A549 (cell line): ENCODE measurements around the gene FCGR3B.
"Not testable (repeated sequence)": the region's sequence is repeated elsewhere in the genome, so short reads cannot be mapped to it uniquely, and the experiment has no call there.

Experiments
- GATA3 ChIP-seq: IDR thresholded peaks from 2 replicates; pipeline ENCODE4 v1.6.1; 2012; ENCODE audit warnings: borderline replicate concordance
- HDAC2 ChIP-seq: fragments of 200-600 bp; sonication (generic); IDR thresholded peaks from 2 replicates; pipeline ENCODE4 v1.6.1; 2016
- MAFK ChIP-seq: fragments of 450-650 bp; IDR thresholded peaks from 2 replicates; pipeline ENCODE4 v1.6.1; 2014; ENCODE audit not compliant: partially characterized antibody
- NPAS2 ChIP-seq: fragments of 250-450 bp; sonication (Bioruptor Pico); IDR thresholded peaks from 2 replicates; pipeline ENCODE4 v1.8.0; 2022; ENCODE audit warnings: mild to moderate bottlenecking, moderate library complexity, borderline replicate concordance
- POLR2AphosphoS2 ChIP-seq: conservative IDR thresholded peaks from 2 replicates; pipeline ENCODE4 v1.6.1; 2012; ENCODE audit warnings: low read length, improper control_type of control experiment, inconsistent platforms
- RAD21 ChIP-seq, 2 experiments: fragments of >200 bp in 1 of 2; sonication (Bioruptor Twin) in 1 of 2; formaldehyde crosslinking in 1 of 2; IDR thresholded peaks in 1 of 2; conservative IDR thresholded peaks in 1 of 2; 2 replicates in 1 of 2; 3 replicates in 1 of 2; pipeline ENCODE4 v1.6.1; 2012 to 2018; ENCODE audit warnings: inconsistent platforms in 1 of 2
- TF ChIP-seq, protein P1 (sequence below): fragments of >200 bp; sonication (Bioruptor Twin); formaldehyde crosslinking; IDR thresholded peaks from 3 replicates; pipeline ENCODE4 v1.5.1; 2016
- TF ChIP-seq, protein P2 (sequence below): fragments of >200 bp; sonication (Bioruptor Twin); formaldehyde crosslinking; IDR thresholded peaks from 3 replicates; pipeline ENCODE4 v1.6.1; 2016
- TF ChIP-seq, protein P3 (sequence below): IDR thresholded peaks from 2 replicates; pipeline ENCODE4 v1.6.1; 2012
- TF ChIP-seq, protein P4 (sequence below): IDR thresholded peaks from 2 replicates; pipeline ENCODE4 v1.6.1; 2012

DNA sequence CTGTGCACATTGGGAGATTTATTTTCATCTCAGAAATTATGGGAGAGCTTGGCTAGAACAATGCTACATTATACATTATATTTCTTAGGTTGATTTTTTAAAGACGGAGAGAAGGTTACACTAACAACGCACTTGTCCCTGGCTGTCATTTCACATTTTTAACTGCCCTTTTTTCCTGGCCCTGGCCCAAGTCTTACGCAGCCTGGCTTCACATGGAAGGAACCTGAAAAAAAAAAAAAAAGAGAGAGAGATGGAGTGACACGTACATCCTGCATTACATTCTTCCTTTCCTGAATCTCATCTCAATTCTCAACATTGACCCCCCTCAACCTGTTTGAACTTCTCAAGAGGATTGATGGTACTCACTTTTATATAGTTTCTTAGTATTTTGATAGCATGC lies 20.8 kb downstream of the FCGR3B start:
- TF ChIP-seq NPAS2 (CRISPR knock-in tag); MAFK; GATA3; POLR2AphosphoS2; RAD21 (conservative IDR thresholded peaks at IDR 0.05 in 1 of 2, IDR thresholded peaks at IDR 0.05 in 1 of 2); HDAC2: not testable (repeated sequence)
- TF ChIP-seq, protein P1, sequence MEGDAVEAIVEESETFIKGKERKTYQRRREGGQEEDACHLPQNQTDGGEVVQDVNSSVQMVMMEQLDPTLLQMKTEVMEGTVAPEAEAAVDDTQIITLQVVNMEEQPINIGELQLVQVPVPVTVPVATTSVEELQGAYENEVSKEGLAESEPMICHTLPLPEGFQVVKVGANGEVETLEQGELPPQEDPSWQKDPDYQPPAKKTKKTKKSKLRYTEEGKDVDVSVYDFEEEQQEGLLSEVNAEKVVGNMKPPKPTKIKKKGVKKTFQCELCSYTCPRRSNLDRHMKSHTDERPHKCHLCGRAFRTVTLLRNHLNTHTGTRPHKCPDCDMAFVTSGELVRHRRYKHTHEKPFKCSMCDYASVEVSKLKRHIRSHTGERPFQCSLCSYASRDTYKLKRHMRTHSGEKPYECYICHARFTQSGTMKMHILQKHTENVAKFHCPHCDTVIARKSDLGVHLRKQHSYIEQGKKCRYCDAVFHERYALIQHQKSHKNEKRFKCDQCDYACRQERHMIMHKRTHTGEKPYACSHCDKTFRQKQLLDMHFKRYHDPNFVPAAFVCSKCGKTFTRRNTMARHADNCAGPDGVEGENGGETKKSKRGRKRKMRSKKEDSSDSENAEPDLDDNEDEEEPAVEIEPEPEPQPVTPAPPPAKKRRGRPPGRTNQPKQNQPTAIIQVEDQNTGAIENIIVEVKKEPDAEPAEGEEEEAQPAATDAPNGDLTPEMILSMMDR = not testable (repeated sequence)
- TF ChIP-seq, protein P2, sequence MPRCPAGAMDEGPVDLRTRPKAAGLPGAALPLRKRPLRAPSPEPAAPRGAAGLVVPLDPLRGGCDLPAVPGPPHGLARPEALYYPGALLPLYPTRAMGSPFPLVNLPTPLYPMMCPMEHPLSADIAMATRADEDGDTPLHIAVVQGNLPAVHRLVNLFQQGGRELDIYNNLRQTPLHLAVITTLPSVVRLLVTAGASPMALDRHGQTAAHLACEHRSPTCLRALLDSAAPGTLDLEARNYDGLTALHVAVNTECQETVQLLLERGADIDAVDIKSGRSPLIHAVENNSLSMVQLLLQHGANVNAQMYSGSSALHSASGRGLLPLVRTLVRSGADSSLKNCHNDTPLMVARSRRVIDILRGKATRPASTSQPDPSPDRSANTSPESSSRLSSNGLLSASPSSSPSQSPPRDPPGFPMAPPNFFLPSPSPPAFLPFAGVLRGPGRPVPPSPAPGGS = not testable (repeated sequence)
- TF ChIP-seq, protein P3, sequence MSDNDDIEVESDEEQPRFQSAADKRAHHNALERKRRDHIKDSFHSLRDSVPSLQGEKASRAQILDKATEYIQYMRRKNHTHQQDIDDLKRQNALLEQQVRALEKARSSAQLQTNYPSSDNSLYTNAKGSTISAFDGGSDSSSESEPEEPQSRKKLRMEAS = not testable (repeated sequence)
- TF ChIP-seq, protein P4, sequence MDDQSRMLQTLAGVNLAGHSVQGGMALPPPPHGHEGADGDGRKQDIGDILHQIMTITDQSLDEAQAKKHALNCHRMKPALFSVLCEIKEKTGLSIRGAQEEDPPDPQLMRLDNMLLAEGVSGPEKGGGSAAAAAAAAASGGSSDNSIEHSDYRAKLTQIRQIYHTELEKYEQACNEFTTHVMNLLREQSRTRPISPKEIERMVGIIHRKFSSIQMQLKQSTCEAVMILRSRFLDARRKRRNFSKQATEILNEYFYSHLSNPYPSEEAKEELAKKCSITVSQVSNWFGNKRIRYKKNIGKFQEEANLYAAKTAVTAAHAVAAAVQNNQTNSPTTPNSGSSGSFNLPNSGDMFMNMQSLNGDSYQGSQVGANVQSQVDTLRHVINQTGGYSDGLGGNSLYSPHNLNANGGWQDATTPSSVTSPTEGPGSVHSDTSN = not testable (repeated sequence)
